Measurements from ENCODE around the gene CCNF.
A peak's percentile ranks its signal among the peaks of the same experiment; 100 is the strongest.
"Not testable (repeated sequence)": the region's sequence is repeated elsewhere in the genome, so short reads cannot be mapped to it uniquely, and the experiment has no call there.

Gene CCNF

GRCh38 chr16:2429771-2430663, 770 bp downstream of the CCNF start:
- Histone ChIP-seq H3K36me3 (ENCODE audit: control insufficient read depth in 1 of 2, insufficient read depth in 2 of 2, low read length in 2 of 2) (no peaks in the 10 kb centered on the region), H3K27ac (ENCODE audit: low read length) (no peak overlapping the region), H3K9me3 (ENCODE audit: control insufficient read depth in 1 of 2, low read length in 2 of 2) (no peaks in the 10 kb centered on the region), H3K4me3 (ENCODE audit: low read depth in 1 of 2, low read length in 2 of 2) (peak overlapping the region; percentile 64 to 86), H3K4me1 (ENCODE audit: control insufficient read depth in 1 of 2, insufficient read depth in 2 of 2, low read length in 2 of 2) (peaks cover 4 to 10% of the 10 kb centered on the region in 2 donors), H3K27me3 (ENCODE audit: low read depth, low read length) (no peaks in the 10 kb centered on the region)

DNA sequence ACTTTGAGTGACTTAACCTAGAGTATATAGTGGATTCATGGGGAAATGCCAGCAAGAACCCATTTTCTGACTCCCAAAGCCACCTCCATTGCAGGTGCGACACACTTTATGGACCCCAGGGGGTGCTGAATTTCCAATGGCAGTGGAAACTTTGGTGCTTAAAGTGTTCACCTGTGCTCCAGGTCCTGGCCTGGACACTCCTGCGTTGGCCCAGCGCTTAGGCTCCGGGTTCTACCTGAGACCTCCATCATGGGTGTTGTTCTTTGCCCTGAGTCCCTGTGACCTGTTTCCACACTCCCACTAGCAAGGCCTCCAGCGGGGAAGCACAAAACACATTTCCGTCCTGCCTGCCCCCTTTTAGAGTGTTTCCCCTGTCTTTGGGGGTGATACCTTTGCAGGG, 3.0 kb downstream of the CCNF start:
- Histone ChIP-seq H3K36me3 (ENCODE audit: control insufficient read depth in 1 of 2, insufficient read depth in 2 of 2, low read length in 2 of 2) (peaks cover 0 to 5% of the 10 kb centered on the region in 2 donors), H3K4me1 (ENCODE audit: control insufficient read depth in 1 of 2, insufficient read depth in 2 of 2, low read length in 2 of 2) (peaks cover 4 to 10% of the 10 kb centered on the region in 2 donors), H3K4me3 (ENCODE audit: low read depth in 1 of 2, low read length in 2 of 2) (no peak overlapping the region), H3K27ac (ENCODE audit: low read length) (no peak overlapping the region), H3K27me3 (ENCODE audit: low read depth, low read length) (no peaks in the 10 kb centered on the region), H3K9me3 (ENCODE audit: control insufficient read depth in 1 of 2, low read length in 2 of 2) (no peaks in the 10 kb centered on the region)

- H3K4me1 ChIP-seq (ENCODE audit: control insufficient read depth in 1 of 2, insufficient read depth in 2 of 2, low read length in 2 of 2) = peaks cover 4 to 10% of the 10 kb centered on the region in 2 donors
Measured at GRCh38 chr16:2432801-2433505, 3.7 kb downstream of the CCNF start.

GRCh38 chr16:2435236-2435635, 6.0 kb downstream of the CCNF start:
- not testable (repeated sequence) for H3K27me3 ChIP-seq (ENCODE audit: low read depth, low read length); H3K36me3 ChIP-seq (ENCODE audit: control insufficient read depth in 1 of 2, insufficient read depth in 2 of 2, low read length in 2 of 2); H3K4me3 ChIP-seq (ENCODE audit: low read depth in 1 of 2, low read length in 2 of 2); H3K4me1 ChIP-seq (ENCODE audit: control insufficient read depth in 1 of 2, insufficient read depth in 2 of 2, low read length in 2 of 2); H3K27ac ChIP-seq (ENCODE audit: low read length); H3K9me3 ChIP-seq (ENCODE audit: control insufficient read depth in 1 of 2, low read length in 2 of 2)

More at GRCh38 chr16:2432801-2433505, 3.7 kb downstream of the CCNF start:
- no peak overlapping the region for H3K27ac ChIP-seq (ENCODE audit: low read length)
- H3K9me3 ChIP-seq (ENCODE audit: control insufficient read depth in 1 of 2, low read length in 2 of 2) = no peaks in the 10 kb centered on the region
- peaks cover 0 to 5% of the 10 kb centered on the region in 2 donors for H3K36me3 ChIP-seq (ENCODE audit: control insufficient read depth in 1 of 2, insufficient read depth in 2 of 2, low read length in 2 of 2)
- H3K27me3 ChIP-seq (ENCODE audit: low read depth, low read length) = no peaks in the 10 kb centered on the region
- H3K4me3 ChIP-seq (ENCODE audit: low read depth in 1 of 2, low read length in 2 of 2) = no peak overlapping the region

- peaks cover 0 to 5% of the 10 kb centered on the region in 2 donors for H3K36me3 ChIP-seq (ENCODE audit: control insufficient read depth in 1 of 2, insufficient read depth in 2 of 2, low read length in 2 of 2)
- no peak overlapping the region for H3K27ac ChIP-seq (ENCODE audit: low read length)
- H3K4me1 ChIP-seq (ENCODE audit: control insufficient read depth in 1 of 2, insufficient read depth in 2 of 2, low read length in 2 of 2) = no peaks in the 10 kb centered on the region
- no peak overlapping the region for H3K4me3 ChIP-seq (ENCODE audit: low read depth in 1 of 2, low read length in 2 of 2)
- no peaks in the 10 kb centered on the region for H3K9me3 ChIP-seq (ENCODE audit: control insufficient read depth in 1 of 2, low read length in 2 of 2)
- H3K27me3 ChIP-seq (ENCODE audit: low read depth, low read length) = no peaks in the 10 kb centered on the region
Measured at GRCh38 chr16:2436110-2436509, 6.9 kb downstream of the CCNF start.

GRCh38 chr16:2437032-2437790, 8.0 kb downstream of the CCNF start:
- Histone ChIP-seq H3K4me1 (ENCODE audit: control insufficient read depth in 1 of 2, insufficient read depth in 2 of 2, low read length in 2 of 2) (no peaks in the 10 kb centered on the region), H3K27ac (ENCODE audit: low read length) (no peak overlapping the region), H3K9me3 (ENCODE audit: control insufficient read depth in 1 of 2, low read length in 2 of 2) (no peaks in the 10 kb centered on the region), H3K27me3 (ENCODE audit: low read depth, low read length) (no peaks in the 10 kb centered on the region), H3K36me3 (ENCODE audit: control insufficient read depth in 1 of 2, insufficient read depth in 2 of 2, low read length in 2 of 2) (peaks cover 0 to 5% of the 10 kb centered on the region in 2 donors), H3K4me3 (ENCODE audit: low read depth in 1 of 2, low read length in 2 of 2) (no peak overlapping the region)

DNA sequence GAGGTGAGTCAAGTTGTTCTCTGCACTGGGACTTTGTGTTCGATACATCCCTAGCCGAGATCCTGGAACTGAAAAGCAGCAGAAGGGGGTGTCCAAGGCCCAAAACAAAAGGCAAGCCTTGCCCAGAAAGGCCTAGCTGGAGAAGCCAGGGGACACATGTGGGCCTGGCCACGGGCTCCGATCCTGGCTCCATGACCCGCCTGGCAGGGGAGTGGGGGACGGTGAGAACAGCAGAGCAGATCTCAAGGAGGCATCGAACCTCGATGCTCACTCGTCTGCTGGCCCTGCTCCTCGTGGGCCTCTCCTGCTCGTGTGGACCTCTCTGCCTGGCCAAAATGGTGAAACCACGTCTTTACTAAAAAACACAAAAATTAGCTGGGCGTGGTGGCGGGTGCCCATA, 8.9 kb downstream of the CCNF start:
- Histone ChIP-seq H3K9me3 (ENCODE audit: control insufficient read depth in 1 of 2, low read length in 2 of 2) (no peaks in the 10 kb centered on the region), H3K4me1 (ENCODE audit: control insufficient read depth in 1 of 2, insufficient read depth in 2 of 2, low read length in 2 of 2) (no peaks in the 10 kb centered on the region), H3K4me3 (ENCODE audit: low read depth in 1 of 2, low read length in 2 of 2) (no peak overlapping the region), H3K27ac (ENCODE audit: low read length) (no peak overlapping the region), H3K36me3 (ENCODE audit: control insufficient read depth in 1 of 2, insufficient read depth in 2 of 2, low read length in 2 of 2) (peaks cover 0 to 5% of the 10 kb centered on the region in 2 donors), H3K27me3 (ENCODE audit: low read depth, low read length) (no peaks in the 10 kb centered on the region)

- Histone ChIP-seq H3K4me3 (ENCODE audit: low read depth in 1 of 2, low read length in 2 of 2) (no peak overlapping the region), H3K36me3 (ENCODE audit: control insufficient read depth in 1 of 2, insufficient read depth in 2 of 2, low read length in 2 of 2) (peaks cover 0 to 8% of the 10 kb centered on the region in 2 donors), H3K4me1 (ENCODE audit: control insufficient read depth in 1 of 2, insufficient read depth in 2 of 2, low read length in 2 of 2) (no peaks in the 10 kb centered on the region), H3K27ac (ENCODE audit: low read length) (no peak overlapping the region), H3K9me3 (ENCODE audit: control insufficient read depth in 1 of 2, low read length in 2 of 2) (no peaks in the 10 kb centered on the region), H3K27me3 (ENCODE audit: low read depth, low read length) (no peaks in the 10 kb centered on the region)
Measured at GRCh38 chr16:2439598-2439997, 10.4 kb downstream of the CCNF start.

- not testable (repeated sequence) for H3K27ac ChIP-seq (ENCODE audit: low read length); H3K9me3 ChIP-seq (ENCODE audit: control insufficient read depth in 1 of 2, low read length in 2 of 2); H3K4me1 ChIP-seq (ENCODE audit: control insufficient read depth in 1 of 2, insufficient read depth in 2 of 2, low read length in 2 of 2); H3K27me3 ChIP-seq (ENCODE audit: low read depth, low read length); H3K4me3 ChIP-seq (ENCODE audit: low read depth in 1 of 2, low read length in 2 of 2)
- peaks cover 3 to 13% of the 10 kb centered on the region in 2 donors for H3K36me3 ChIP-seq (ENCODE audit: control insufficient read depth in 1 of 2, insufficient read depth in 2 of 2, low read length in 2 of 2)
Measured at GRCh38 chr16:2441143-2441804, 12.0 kb downstream of the CCNF start.

DNA sequence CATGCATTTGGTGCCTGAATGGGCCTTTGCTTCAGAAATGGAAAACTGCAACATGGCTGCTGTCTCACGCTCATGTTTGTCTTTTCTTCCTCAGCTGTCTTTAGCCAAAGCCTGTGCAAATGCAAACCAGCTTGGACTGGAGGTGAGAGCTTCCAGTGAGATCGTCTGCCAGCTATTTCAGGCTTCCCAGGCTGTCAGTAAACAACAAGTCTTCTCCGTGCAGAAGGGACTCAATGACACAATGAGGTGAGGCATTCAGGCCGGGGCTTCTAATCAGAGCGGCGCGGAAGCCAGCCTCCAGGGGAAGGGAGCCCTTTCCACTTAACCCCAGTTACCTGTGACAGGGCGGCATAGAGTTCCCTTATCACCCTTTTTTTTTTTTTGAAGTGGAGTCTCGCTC, 14.3 kb downstream of the CCNF start:
- H3K9me3 ChIP-seq (ENCODE audit: control insufficient read depth in 1 of 2, low read length in 2 of 2) = no peaks in the 10 kb centered on the region
- no peaks in the 10 kb centered on the region for H3K27me3 ChIP-seq (ENCODE audit: low read depth, low read length)
- H3K4me3 ChIP-seq (ENCODE audit: low read depth in 1 of 2, low read length in 2 of 2) = no peak overlapping the region
- H3K36me3 ChIP-seq (ENCODE audit: control insufficient read depth in 1 of 2, insufficient read depth in 2 of 2, low read length in 2 of 2) = peaks cover 3 to 14% of the 10 kb centered on the region in 2 donors
- H3K27ac ChIP-seq (ENCODE audit: low read length) = no peak overlapping the region
- H3K4me1 ChIP-seq (ENCODE audit: control insufficient read depth in 1 of 2, insufficient read depth in 2 of 2, low read length in 2 of 2) = no peaks in the 10 kb centered on the region
